KMS-11 (cell line): ENCODE data around the gene SLC24A3.

ENCODE experiments used
- H2AFZ ChIP-seq: fragments of 200-600 bp; sonication (generic); 2 replicates; pipeline ENCODE4 v1.6.1; 2016; ENCODE audit warnings: antibody characterized with exemption, mixed run types, low read depth
- H3K27ac ChIP-seq: fragments of 200-600 bp; sonication (generic); 2 replicates; pipeline ENCODE4 v1.6.1; 2016; ENCODE audit warnings: mild to moderate bottlenecking, mixed run types
- H3K27me3 ChIP-seq: fragments of 200-600 bp; sonication (generic); 2 replicates; pipeline ENCODE4 v1.6.1; 2017; ENCODE audit warnings: mild to moderate bottlenecking, low read depth, mixed run types, moderate library complexity; ENCODE audit not compliant: insufficient read depth
- H3K36me3 ChIP-seq: fragments of 200-600 bp; sonication (generic); 2 replicates; pipeline ENCODE4 v1.6.1; 2017; ENCODE audit warnings: mild to moderate bottlenecking, mixed run types; ENCODE audit not compliant: insufficient read depth
- H3K4me1 ChIP-seq: fragments of 200-600 bp; sonication (generic); 2 replicates; pipeline ENCODE4 v1.6.1; 2016; ENCODE audit warnings: mild to moderate bottlenecking, low read depth, mixed run types; ENCODE audit not compliant: poor library complexity, severe bottlenecking
- H3K4me2 ChIP-seq: fragments of 200-600 bp; sonication (generic); 2 replicates; pipeline ENCODE4 v1.7.0; 2016; ENCODE audit warnings: mild to moderate bottlenecking, mixed run types
- H3K4me3 ChIP-seq: fragments of 200-600 bp; sonication (generic); IDR thresholded peaks from 2 replicates; pipeline ENCODE4 v1.6.1; 2017; ENCODE audit warnings: low read depth, low read length, mixed read lengths; ENCODE audit not compliant: insufficient read depth
- H3K79me2 ChIP-seq: fragments of 200-600 bp; sonication (generic); 2 replicates; pipeline ENCODE4 v1.6.1; 2016; ENCODE audit warnings: low read depth, mixed run types; ENCODE audit not compliant: insufficient read depth
- H3K9ac ChIP-seq: fragments of 200-600 bp; sonication (generic); 2 replicates; pipeline ENCODE4 v1.6.1; 2016; ENCODE audit warnings: mild to moderate bottlenecking, mixed run types
- H4K20me1 ChIP-seq: fragments of 200-600 bp; sonication (generic); 2 replicates; pipeline ENCODE4 v1.6.1; 2016; ENCODE audit warnings: mild to moderate bottlenecking, mixed run types; ENCODE audit not compliant: insufficient read depth
- TF ChIP-seq, protein P1 (sequence below): fragments of 200-600 bp; sonication (generic); conservative IDR thresholded peaks from 2 replicates; pipeline ENCODE4 v1.6.1; 2017; ENCODE audit warnings: low read depth, mild to moderate bottlenecking, antibody characterized with exemption, low read length, moderate library complexity, mixed read lengths

Gene SLC24A3

DNA sequence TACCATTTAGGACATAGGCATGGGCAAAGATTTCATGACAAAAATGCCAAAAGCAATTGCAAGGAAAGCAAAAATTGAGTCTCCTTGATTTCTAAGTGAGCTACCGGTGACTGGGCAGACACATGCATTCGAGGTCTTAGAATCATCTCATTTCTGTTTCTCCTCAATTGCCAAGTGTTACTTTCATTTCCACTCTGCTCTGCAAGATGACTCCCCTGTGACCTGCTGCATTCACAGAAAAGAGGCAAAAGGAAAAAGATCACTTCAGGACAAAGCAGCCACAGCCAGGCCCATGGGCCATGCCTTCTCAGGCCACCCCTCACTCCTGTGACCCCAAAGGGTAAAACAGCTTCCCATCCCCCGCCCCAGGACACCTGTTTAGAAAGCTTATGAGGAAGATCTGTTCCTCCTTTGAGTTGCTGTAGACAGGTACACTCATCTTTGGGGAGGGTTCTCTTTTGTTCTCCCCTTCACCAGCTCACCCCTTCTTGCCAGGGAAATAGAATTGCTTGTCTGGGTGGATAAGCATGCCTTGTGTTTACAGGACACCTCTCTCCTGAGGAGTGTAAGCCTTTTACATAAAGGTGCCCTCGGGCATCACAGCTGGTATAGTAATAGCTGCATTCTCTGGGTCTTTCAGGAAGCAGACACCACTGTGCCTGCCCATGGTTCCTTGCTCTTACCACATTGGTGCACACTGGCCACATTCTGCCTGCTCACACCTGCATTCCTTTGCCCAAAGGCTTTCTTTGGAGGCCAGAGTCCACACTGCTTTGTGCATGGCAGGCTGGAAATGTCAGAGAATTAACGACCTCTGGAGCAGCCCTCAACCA, 105.0 kb downstream of the SLC24A3 start:
- Histone ChIP-seq H3K4me3 (no peak overlapping the region), H3K27me3 (no peaks in the 10 kb centered on the region), H3K27ac (no peak overlapping the region), H3K4me1 (no peaks in the 10 kb centered on the region), H2AFZ (no peak overlapping the region), H4K20me1 (no peaks in the 10 kb centered on the region), H3K9ac (no peak overlapping the region), H3K79me2 (no peaks in the 10 kb centered on the region), H3K4me2 (no peak overlapping the region), H3K36me3 (no peaks in the 10 kb centered on the region)
- TF ChIP-seq, protein P1, sequence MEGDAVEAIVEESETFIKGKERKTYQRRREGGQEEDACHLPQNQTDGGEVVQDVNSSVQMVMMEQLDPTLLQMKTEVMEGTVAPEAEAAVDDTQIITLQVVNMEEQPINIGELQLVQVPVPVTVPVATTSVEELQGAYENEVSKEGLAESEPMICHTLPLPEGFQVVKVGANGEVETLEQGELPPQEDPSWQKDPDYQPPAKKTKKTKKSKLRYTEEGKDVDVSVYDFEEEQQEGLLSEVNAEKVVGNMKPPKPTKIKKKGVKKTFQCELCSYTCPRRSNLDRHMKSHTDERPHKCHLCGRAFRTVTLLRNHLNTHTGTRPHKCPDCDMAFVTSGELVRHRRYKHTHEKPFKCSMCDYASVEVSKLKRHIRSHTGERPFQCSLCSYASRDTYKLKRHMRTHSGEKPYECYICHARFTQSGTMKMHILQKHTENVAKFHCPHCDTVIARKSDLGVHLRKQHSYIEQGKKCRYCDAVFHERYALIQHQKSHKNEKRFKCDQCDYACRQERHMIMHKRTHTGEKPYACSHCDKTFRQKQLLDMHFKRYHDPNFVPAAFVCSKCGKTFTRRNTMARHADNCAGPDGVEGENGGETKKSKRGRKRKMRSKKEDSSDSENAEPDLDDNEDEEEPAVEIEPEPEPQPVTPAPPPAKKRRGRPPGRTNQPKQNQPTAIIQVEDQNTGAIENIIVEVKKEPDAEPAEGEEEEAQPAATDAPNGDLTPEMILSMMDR = no peak

DNA sequence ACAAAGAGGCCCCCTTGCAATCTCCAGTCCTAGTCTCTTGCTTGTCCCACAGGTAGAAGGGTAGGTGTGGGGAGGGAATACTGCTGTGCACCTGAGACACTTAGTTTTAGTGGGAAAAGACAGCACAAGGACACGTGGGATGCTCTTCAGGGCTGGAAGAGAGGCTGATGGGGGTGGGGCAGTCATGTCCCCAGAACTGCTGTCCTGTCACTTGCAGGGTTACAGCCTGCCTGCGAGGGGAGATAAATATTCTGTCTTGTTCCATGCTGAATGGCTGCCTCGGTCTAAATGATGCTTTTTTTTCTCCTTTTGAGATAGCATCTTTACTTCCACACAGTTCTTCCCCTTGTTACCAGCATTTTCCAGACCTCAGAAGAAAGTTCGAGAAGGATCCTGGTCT, 106.2 kb downstream of the SLC24A3 start:
- no peaks in the 10 kb centered on the region for H4K20me1 ChIP-seq
- H3K4me2 ChIP-seq = no peak overlapping the region
- H3K4me3 ChIP-seq = no peak overlapping the region
- H3K27me3 ChIP-seq = no peaks in the 10 kb centered on the region
- TF ChIP-seq, protein P1 = no peak
- H3K4me1 ChIP-seq = no peaks in the 10 kb centered on the region
- H3K36me3 ChIP-seq = no peaks in the 10 kb centered on the region
- H3K79me2 ChIP-seq = no peaks in the 10 kb centered on the region
- H3K9ac ChIP-seq = no peak overlapping the region
- no peak overlapping the region for H3K27ac ChIP-seq
- H2AFZ ChIP-seq = no peak overlapping the region

DNA sequence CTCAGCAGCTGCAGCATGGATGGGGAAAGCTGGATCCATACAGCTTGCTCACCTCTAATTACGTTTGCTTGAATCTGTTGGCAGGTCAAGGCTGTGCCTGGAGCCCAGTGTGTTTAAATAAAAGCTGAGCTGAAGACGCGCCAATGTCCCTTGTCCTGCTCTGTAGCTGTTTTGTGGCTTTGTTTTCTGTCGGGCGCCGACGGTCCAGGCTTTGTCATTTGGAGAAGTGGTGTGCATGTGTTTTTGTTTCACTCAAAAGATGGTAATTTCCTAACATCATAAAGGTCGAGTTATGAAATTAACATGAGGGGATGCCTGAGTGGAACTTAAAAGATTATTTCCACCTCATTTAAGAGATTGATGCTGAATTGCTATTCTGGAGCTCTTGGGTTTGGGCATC, 107.6 kb downstream of the SLC24A3 start:
- Histone ChIP-seq H3K4me1 (no peaks in the 10 kb centered on the region), H4K20me1 (no peaks in the 10 kb centered on the region), H3K9ac (no peak overlapping the region), H3K4me3 (no peak overlapping the region), H3K27ac (no peak overlapping the region), H3K27me3 (no peaks in the 10 kb centered on the region), H2AFZ (no peak overlapping the region), H3K4me2 (no peak overlapping the region), H3K36me3 (no peaks in the 10 kb centered on the region), H3K79me2 (no peaks in the 10 kb centered on the region)
- TF ChIP-seq, protein P1 = no peak

DNA sequence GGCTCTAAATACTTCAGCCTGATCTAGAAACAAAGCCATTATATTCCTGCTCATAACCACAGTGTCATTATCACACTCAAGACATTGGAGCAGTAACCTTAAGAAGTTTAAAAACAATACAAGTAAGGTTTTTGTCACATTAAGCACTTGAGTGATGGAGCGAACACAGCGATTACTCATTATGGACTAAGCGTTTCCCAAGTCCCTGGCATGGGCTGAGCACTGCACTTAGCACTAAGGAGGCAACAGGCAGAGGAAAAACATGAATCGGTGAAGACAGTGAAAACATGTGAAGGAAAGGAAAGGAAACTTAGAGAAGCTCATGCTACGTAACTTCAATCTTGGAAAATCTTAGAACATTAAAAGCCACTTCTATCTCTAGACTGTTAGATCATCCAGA, 108.7 kb downstream of the SLC24A3 start:
- no peaks in the 10 kb centered on the region for H3K27me3 ChIP-seq
- no peak overlapping the region for H3K4me2 ChIP-seq
- H3K4me3 ChIP-seq = no peak overlapping the region
- no peak overlapping the region for H2AFZ ChIP-seq
- no peak overlapping the region for H3K9ac ChIP-seq
- H3K36me3 ChIP-seq = no peaks in the 10 kb centered on the region
- TF ChIP-seq, protein P1 = no peak
- no peaks in the 10 kb centered on the region for H4K20me1 ChIP-seq
- no peak overlapping the region for H3K27ac ChIP-seq
- no peaks in the 10 kb centered on the region for H3K79me2 ChIP-seq
- H3K4me1 ChIP-seq = no peaks in the 10 kb centered on the region
